ENCODE results near the gene PAOX.

The PAOX gene

GRCh38 chr10:133439517-133440461 is 60.7 kb downstream of the PAOX start:
- Mint-ChIP-seq H3K27ac (no peak overlapping the region), H3K27me3 (ENCODE audit: low read depth) (peaks cover 6% of the 10 kb centered on the region), H3K36me3 (ENCODE audit: low read depth) (no peaks in the 10 kb centered on the region), H3K9me3 (no peaks in the 10 kb centered on the region), H3K4me3 (no peak overlapping the region), H3K4me1 (ENCODE audit: low read depth) (peaks cover 9% of the 10 kb centered on the region)

- H3K9me3 Mint-ChIP-seq, result peaks cover 9% of the 10 kb centered on the region
- peaks cover 9% of the 10 kb centered on the region for H3K4me1 Mint-ChIP-seq (ENCODE audit: low read depth)
- H3K27me3 Mint-ChIP-seq (ENCODE audit: low read depth), result peaks cover 6% of the 10 kb centered on the region
- peaks cover 3% of the 10 kb centered on the region for H3K36me3 Mint-ChIP-seq (ENCODE audit: low read depth)
- no peak overlapping the region for H3K4me3 Mint-ChIP-seq
- H3K27ac Mint-ChIP-seq, result no peak overlapping the region
Measured at GRCh38 chr10:133440633-133441285, 61.7 kb downstream of the PAOX start.

Measured in T-helper 1 cell treated with Interleukin-12 subunit alpha and Interleukin-12 subunit beta and Interleukin-4 antibody, amounts not matched to agents 30 μg/mL and 1 μg/mL, for 36 hours (primary cell).